Kidney epithelial cell (primary cell): ENCODE measurements around the gene ALB. TPM values are rescaled to one million over a fixed set of nuclear protein-coding genes. Genes with fewer than 3 reads are reported as not detected.

Source experiments
- DNase-seq: peaks from one replicate; pipeline ENCODE4 v3.0.0-alpha.2; 2010; ENCODE audit warnings: low read depth
- H3K27me3 ChIP-seq: 2 replicates; pipeline ENCODE4 v1.6.0; 2011; ENCODE audit warnings: low read length; ENCODE audit not compliant: control insufficient read depth, insufficient read depth
- H3K36me3 ChIP-seq: 2 replicates; pipeline ENCODE4 v1.5.1; 2011; ENCODE audit warnings: low read length; ENCODE audit not compliant: control insufficient read depth, insufficient read depth
- H3K4me3 ChIP-seq: 2 replicates; pipeline ENCODE4 v1.5.1; 2011; ENCODE audit warnings: low read depth, mild to moderate bottlenecking, control low read depth, low read length
- total RNA-seq: library from RNA; depleted of rRNA; stranded (reverse); fragments of >200 nt; gene quantifications from 2 replicates; pipeline ENCODE4 v1.2.3, GENCODE V29; 2015
- TF ChIP-seq, protein P1 (sequence below): IDR thresholded peaks from 2 replicates; pipeline ENCODE4 v1.5.1; 2011; ENCODE audit warnings: mild to moderate bottlenecking, moderate library complexity, low read length, control low read depth, inconsistent platforms; ENCODE audit not compliant: insufficient read depth, poor library complexity, severe bottlenecking

ALB gene
- total RNA-seq, 1 donor from 2014 or later, result not detected

DNA sequence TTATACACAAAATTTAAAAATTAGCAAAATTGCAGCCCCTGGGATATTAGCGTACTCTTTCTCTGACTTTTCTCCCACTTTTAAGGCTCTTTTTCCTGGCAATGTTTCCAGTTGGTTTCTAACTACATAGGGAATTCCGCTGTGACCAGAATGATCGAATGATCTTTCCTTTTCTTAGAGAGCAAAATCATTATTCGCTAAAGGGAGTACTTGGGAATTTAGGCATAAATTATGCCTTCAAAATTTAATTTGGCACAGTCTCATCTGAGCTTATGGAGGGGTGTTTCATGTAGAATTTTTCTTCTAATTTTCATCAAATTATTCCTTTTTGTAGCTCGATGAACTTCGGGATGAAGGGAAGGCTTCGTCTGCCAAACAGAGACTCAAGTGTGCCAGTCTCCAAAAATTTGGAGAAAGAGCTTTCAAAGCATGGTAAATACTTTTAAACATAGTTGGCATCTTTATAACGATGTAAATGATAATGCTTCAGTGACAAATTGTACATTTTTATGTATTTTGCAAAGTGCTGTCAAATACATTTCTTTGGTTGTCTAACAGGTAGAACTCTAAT, 6.0 kb downstream of the ALB start:
- H3K27me3 ChIP-seq, result no peaks in the 10 kb centered on the region
- TF ChIP-seq, protein P1, sequence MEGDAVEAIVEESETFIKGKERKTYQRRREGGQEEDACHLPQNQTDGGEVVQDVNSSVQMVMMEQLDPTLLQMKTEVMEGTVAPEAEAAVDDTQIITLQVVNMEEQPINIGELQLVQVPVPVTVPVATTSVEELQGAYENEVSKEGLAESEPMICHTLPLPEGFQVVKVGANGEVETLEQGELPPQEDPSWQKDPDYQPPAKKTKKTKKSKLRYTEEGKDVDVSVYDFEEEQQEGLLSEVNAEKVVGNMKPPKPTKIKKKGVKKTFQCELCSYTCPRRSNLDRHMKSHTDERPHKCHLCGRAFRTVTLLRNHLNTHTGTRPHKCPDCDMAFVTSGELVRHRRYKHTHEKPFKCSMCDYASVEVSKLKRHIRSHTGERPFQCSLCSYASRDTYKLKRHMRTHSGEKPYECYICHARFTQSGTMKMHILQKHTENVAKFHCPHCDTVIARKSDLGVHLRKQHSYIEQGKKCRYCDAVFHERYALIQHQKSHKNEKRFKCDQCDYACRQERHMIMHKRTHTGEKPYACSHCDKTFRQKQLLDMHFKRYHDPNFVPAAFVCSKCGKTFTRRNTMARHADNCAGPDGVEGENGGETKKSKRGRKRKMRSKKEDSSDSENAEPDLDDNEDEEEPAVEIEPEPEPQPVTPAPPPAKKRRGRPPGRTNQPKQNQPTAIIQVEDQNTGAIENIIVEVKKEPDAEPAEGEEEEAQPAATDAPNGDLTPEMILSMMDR, result no peak
- no peak for DNase-seq
- no peaks in the 10 kb centered on the region for H3K36me3 ChIP-seq
- H3K4me3 ChIP-seq, result no peak overlapping the region

DNA sequence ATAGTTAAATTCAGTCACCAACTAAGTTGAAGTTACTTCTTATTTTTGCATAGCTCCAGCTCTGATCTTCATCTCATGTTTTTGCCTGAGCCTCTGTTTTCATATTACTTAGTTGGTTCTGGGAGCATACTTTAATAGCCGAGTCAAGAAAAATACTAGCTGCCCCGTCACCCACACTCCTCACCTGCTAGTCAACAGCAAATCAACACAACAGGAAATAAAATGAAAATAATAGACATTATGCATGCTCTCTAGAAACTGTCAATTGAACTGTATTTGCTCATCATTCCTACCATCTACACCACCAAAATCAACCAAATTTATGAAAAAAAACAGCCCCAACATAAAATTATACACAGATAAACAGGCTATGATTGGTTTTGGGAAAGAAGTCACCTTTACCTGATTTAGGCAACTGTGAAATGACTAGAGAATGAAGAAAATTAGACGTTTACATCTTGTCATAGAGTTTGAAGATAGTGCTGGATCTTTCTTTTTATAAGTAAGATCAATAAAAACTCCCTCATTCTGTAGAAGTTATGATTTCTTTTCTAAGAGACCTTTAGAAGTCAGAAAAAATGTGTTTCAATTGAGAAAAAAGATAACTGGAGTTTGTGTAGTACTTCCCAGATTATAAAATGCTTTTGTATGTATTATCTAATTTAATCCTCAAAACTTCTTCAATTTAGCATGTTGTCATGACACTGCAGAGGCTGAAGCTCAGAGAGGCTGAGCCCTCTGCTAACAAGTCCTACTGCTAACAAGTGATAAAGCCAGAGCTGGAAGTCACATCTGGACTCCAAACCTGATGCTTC, 7.0 kb downstream of the ALB start:
- H3K36me3 ChIP-seq, result no peaks in the 10 kb centered on the region
- no peak for DNase-seq
- TF ChIP-seq, protein P1, result no peak
- no peaks in the 10 kb centered on the region for H3K27me3 ChIP-seq
- H3K4me3 ChIP-seq, result no peak overlapping the region

DNA sequence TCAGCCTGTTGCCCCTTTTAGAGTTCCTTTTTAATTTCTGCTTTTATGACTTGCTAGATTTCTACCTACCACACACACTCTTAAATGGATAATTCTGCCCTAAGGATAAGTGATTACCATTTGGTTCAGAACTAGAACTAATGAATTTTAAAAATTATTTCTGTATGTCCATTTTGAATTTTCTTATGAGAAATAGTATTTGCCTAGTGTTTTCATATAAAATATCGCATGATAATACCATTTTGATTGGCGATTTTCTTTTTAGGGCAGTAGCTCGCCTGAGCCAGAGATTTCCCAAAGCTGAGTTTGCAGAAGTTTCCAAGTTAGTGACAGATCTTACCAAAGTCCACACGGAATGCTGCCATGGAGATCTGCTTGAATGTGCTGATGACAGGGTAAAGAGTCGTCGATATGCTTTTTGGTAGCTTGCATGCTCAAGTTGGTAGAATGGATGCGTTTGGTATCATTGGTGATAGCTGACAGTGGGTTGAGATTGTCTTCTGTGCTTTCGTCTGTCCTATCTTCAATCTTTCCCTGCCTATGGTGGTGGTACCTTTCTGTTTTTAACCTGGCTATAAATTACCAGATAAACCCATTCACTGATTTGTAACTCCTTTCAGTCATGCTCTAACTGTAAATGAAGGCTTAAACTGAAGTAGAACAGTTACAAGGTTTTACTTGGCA, 7.8 kb downstream of the ALB start:
- Histone ChIP-seq H3K27me3 (no peaks in the 10 kb centered on the region), H3K4me3 (no peak overlapping the region), H3K36me3 (no peaks in the 10 kb centered on the region)
- DNase-seq, result no peak
- TF ChIP-seq, protein P1, result no peak

DNA sequence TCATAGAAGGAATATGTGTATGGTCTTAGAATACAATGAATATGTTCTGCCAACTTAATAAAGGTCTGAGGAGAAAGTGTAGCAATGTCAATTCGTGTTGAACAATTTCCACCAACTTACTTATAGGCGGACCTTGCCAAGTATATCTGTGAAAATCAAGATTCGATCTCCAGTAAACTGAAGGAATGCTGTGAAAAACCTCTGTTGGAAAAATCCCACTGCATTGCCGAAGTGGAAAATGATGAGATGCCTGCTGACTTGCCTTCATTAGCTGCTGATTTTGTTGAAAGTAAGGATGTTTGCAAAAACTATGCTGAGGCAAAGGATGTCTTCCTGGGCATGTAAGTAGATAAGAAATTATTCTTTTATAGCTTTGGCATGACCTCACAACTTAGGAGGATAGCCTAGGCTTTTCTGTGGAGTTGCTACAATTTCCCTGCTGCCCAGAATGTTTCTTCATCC, 9.2 kb downstream of the ALB start:
- no peak overlapping the region for H3K4me3 ChIP-seq
- H3K27me3 ChIP-seq, result no peaks in the 10 kb centered on the region
- TF ChIP-seq, protein P1, result no peak
- H3K36me3 ChIP-seq, result no peaks in the 10 kb centered on the region
- no peak for DNase-seq

DNA sequence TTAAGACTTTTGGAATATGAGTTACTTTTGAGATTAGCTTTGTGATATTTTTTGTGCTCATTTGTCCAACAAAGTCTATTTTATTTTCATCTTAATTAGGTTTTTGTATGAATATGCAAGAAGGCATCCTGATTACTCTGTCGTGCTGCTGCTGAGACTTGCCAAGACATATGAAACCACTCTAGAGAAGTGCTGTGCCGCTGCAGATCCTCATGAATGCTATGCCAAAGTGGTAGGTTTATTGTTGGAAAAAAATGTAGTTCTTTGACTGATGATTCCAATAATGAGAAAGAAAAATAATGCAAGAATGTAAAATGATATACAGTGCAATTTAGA, 10.8 kb downstream of the ALB start:
- DNase-seq, result no peak
- no peaks in the 10 kb centered on the region for H3K36me3 ChIP-seq
- no peaks in the 10 kb centered on the region for H3K27me3 ChIP-seq
- no peak overlapping the region for H3K4me3 ChIP-seq
- TF ChIP-seq, protein P1, result no peak
